Sigmoid colon (tissue), 7 donors: Measurements from ENCODE around the gene PAQR4. TPM values are rescaled to one million over a fixed set of nuclear protein-coding genes. Genes with fewer than 3 reads are reported as not detected.

ENCODE experiments used
- DNase-seq: peaks from one replicate; pipeline ENCODE4 v3.0.0-alpha.2; 2019
- H3K27ac ChIP-seq, 4 donors: fragments of 200-600 bp; sonication (generic); one replicate each; pipeline ENCODE4 v1.5.1; 2016 to 2019; ENCODE audit warnings: mild to moderate bottlenecking in 1 of 4
- H3K27me3 ChIP-seq, 3 donors: fragments of 200-600 bp; sonication (generic); one replicate each; pipeline ENCODE4 v1.5.1; 2019; ENCODE audit warnings: mild to moderate bottlenecking in 1 of 3
- H3K36me3 ChIP-seq, 4 donors: fragments of 200-600 bp; sonication (generic); one replicate each; pipeline ENCODE4 v1.5.1; 2016 to 2019
- H3K4me1 ChIP-seq, 4 donors: fragments of 200-600 bp; sonication (generic); one replicate each; pipeline ENCODE4 v1.5.1; 2017 to 2019
- H3K4me3 ChIP-seq, 4 donors: fragments of 200-600 bp; sonication (generic); one replicate each; pipeline ENCODE4 v1.5.1; 2017 to 2019; ENCODE audit warnings: mild to moderate bottlenecking in 2 of 4, moderate library complexity in 1 of 4
- H3K9me3 ChIP-seq, 4 donors: fragments of 200-600 bp in 3 of 4; sonication (generic) in 3 of 4; one replicate each; pipeline versions ENCODE4 v1.5.1 to v1.6.1; 2013 to 2019
- EP300 ChIP-seq, 4 donors: sonication (generic); formaldehyde crosslinking; IDR thresholded peaks; one replicate each; pipeline ENCODE4 v1.6.1; 2017; ENCODE audit warnings: antibody characterized with exemption in 4 of 4
- POLR2A ChIP-seq, 2 donors: fragments of 450-650 bp; IDR thresholded peaks; one replicate each; pipeline ENCODE4 v1.6.1; 2016; ENCODE audit warnings: antibody characterized with exemption in 2 of 2, mild to moderate bottlenecking in 2 of 2, moderate library complexity in 2 of 2
- POLR2AphosphoS5 ChIP-seq, 4 donors: sonication (generic); formaldehyde crosslinking; IDR thresholded peaks; one replicate each; pipeline ENCODE4 v1.6.1; 2017; ENCODE audit warnings: antibody characterized with exemption in 4 of 4
- WGBS, 2 donors: extraction: QIAGEN DNeasy Blood & Tissue Kit; methylation state at CpG; one replicate each; pipeline ENCODE4 v1.1.7; 2013; 5-methylcytosine and 5-hydroxymethylcytosine counted together
- intact Hi-C: fragments of 100-400 bp; cut with DNase I; formaldehyde crosslinking; loops from one replicate; pipeline ENCODE4 v1.15.1; 2023
- polyA plus RNA-seq, 3 donors: library from polyadenylated mRNA; stranded (reverse); fragments of 200-250 nt; gene quantifications; one replicate each; pipeline ENCODE4 v1.2.3, GENCODE V29; 2013
- total RNA-seq, 4 donors: library from RNA; depleted of rRNA; stranded (reverse); fragments of >200 nt; gene quantifications; one replicate each; pipeline ENCODE4 v1.1.0, GENCODE V29; 2016
- TF ChIP-seq, protein P1 (sequence below), 4 experiments: fragments of 450-650 bp in 3 of 4; fragments of 200-600 bp in 1 of 4; IDR thresholded peaks; one replicate each; pipeline ENCODE4 v1.5.1; 2016 to 2019; ENCODE audit warnings: antibody characterized with exemption in 4 of 4, mild to moderate bottlenecking in 3 of 4, moderate library complexity in 2 of 4
- donor health status: healthy with polysubstance abuse.
- donor health status: Bipolar disorder and iron deficiency.
- donor health status: healthy.

Gene PAQR4
- total and polyA plus RNA-seq, 7 donors = 0.83 to 22.1 (median 3.6) TPM

DNA sequence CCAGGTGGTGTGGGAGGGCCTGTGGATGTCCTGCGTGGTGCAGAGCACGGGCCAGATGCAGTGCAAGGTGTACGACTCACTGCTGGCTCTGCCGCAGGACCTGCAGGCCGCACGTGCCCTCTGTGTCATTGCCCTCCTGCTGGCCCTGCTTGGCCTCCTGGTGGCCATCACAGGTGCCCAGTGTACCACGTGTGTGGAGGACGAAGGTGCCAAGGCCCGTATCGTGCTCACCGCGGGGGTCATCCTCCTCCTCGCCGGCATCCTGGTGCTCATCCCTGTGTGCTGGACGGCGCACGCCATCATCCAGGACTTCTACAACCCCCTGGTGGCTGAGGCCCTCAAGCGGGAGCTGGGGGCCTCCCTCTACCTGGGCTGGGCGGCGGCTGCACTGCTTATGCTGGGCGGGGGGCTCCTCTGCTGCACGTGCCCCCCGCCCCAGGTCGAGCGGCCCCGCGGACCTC is 44.4 kb downstream of the PAQR4 start:
- H3K36me3 ChIP-seq = no peaks in the 10 kb centered on the region
- DNase-seq = no peak
- H3K27ac ChIP-seq = no peak overlapping the region
- H3K4me1 ChIP-seq = peaks cover 0 to 10% (median 8%) of the 10 kb centered on the region in 4 donors
- H3K9me3 ChIP-seq = no peaks in the 10 kb centered on the region
- intact Hi-C loops = no loop called here
- peaks cover 31 to 76% (median 67%) of the 10 kb centered on the region in 3 donors for H3K27me3 ChIP-seq
- no peak overlapping the region for H3K4me3 ChIP-seq
- TF ChIP-seq EP300 (IDR thresholded peaks at IDR 0.05) = no peak
- no peak for TF ChIP-seq POLR2AphosphoS5 (IDR thresholded peaks at IDR 0.05)
- TF ChIP-seq, protein P1, sequence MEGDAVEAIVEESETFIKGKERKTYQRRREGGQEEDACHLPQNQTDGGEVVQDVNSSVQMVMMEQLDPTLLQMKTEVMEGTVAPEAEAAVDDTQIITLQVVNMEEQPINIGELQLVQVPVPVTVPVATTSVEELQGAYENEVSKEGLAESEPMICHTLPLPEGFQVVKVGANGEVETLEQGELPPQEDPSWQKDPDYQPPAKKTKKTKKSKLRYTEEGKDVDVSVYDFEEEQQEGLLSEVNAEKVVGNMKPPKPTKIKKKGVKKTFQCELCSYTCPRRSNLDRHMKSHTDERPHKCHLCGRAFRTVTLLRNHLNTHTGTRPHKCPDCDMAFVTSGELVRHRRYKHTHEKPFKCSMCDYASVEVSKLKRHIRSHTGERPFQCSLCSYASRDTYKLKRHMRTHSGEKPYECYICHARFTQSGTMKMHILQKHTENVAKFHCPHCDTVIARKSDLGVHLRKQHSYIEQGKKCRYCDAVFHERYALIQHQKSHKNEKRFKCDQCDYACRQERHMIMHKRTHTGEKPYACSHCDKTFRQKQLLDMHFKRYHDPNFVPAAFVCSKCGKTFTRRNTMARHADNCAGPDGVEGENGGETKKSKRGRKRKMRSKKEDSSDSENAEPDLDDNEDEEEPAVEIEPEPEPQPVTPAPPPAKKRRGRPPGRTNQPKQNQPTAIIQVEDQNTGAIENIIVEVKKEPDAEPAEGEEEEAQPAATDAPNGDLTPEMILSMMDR (IDR thresholded peaks at IDR 0.05) = no peak
- no peak for TF ChIP-seq POLR2A (IDR thresholded peaks at IDR 0.05)
- WGBS, 2 donors = 77 to 84% methylated on average over 27 of the region's 27 CpGs

DNA sequence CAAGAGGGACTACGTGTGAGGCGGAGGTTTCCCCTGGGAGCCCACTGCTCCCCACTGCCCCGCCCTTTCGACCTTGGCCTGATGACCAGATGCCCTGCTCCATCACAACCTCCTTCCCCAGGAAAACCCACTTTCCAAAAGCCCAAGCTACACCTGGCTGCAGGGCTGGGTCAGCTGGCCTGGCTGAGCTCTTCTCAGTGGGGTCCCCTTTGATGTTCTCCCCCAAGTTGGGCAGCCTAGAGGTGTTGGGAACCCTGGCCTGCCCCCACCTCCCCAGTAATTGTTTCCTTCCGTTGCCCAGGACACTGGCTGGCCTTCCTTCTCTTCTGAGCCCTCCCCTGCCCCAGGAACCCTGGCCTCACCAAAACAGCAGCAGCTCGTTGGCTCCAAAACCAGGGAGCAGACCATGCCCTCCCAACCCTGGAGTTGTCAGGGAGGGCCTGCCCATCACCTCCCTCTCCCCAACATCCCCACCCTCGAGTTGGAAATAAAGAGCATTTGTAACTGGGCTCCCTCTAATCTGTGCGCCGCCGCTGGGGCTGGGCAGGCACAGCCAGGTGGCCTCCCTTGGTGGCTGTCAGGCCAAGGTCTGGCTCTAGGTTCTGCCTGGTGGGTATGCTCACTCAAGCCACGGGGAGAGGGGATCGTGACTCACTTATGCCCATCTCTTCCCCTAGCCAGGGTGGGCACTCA is 45.0 kb downstream of the PAQR4 start:
- Histone ChIP-seq H3K4me1 (peaks cover 0 to 10% (median 8%) of the 10 kb centered on the region in 4 donors), H3K9me3 (no peaks in the 10 kb centered on the region), H3K27me3 (peaks cover 30 to 76% (median 67%) of the 10 kb centered on the region in 3 donors), H3K4me3 (no peak overlapping the region), H3K27ac (no peak overlapping the region), H3K36me3 (no peaks in the 10 kb centered on the region)
- 76 to 78% methylated on average over 12 of the region's 12 CpGs for WGBS, 2 donors
- TF ChIP-seq EP300 (IDR thresholded peaks at IDR 0.05) (no peak), POLR2A (IDR thresholded peaks at IDR 0.05) (no peak), POLR2AphosphoS5 (IDR thresholded peaks at IDR 0.05) (no peak)
- TF ChIP-seq, protein P1 (IDR thresholded peaks at IDR 0.05) = no peak
- DNase-seq = no peak
- intact Hi-C loops = no loop called here

DNA sequence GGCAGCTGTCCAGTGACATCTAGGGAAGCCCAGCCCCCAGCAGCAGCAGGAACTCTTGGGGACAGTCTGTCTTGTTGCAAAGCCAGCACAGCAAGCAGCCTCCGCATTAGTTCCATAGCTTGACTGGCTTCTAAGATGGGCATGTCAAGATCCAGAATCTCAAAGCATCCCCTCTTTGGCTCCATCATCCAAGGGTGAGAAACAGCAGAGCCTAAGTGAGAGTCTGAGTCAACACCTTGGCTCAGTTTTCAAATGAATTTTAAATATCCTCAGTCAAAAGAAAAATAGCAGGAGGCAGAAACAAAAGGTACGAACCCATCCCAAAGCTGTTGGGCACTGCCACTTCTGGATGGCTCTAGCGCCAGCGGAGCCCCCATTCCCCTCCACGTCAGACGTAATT is 45.8 kb downstream of the PAQR4 start:
- no peaks in the 10 kb centered on the region for H3K9me3 ChIP-seq
- DNase-seq = no peak
- TF ChIP-seq, protein P1 (IDR thresholded peaks at IDR 0.05) = no peak
- TF ChIP-seq EP300 (IDR thresholded peaks at IDR 0.05) (no peak), POLR2A (IDR thresholded peaks at IDR 0.05) (no peak), POLR2AphosphoS5 (IDR thresholded peaks at IDR 0.05) (no peak)
- H3K4me1 ChIP-seq = peaks cover 0 to 16% (median 13%) of the 10 kb centered on the region in 4 donors
- no peak overlapping the region for H3K4me3 ChIP-seq
- intact Hi-C loops = no loop called here
- no peaks in the 10 kb centered on the region for H3K36me3 ChIP-seq
- no peak overlapping the region for H3K27ac ChIP-seq
- 93% methylated on average over 6 of the region's 6 CpGs for WGBS, 2 donors
- peaks cover 28 to 71% (median 60%) of the 10 kb centered on the region in 3 donors for H3K27me3 ChIP-seq

- no peak for DNase-seq
- 87 to 92% methylated on average over 13 of the region's 13 CpGs for WGBS, 2 donors
- intact Hi-C loops = no loop called here
Observed at GRCh38 chr16:3015865-3016521, 46.8 kb downstream of the PAQR4 start.

More at GRCh38 chr16:3015865-3016521, 46.8 kb downstream of the PAQR4 start:
- no peak overlapping the region for H3K4me3 ChIP-seq
- TF ChIP-seq POLR2A (IDR thresholded peaks at IDR 0.05) = no peak
- TF ChIP-seq POLR2AphosphoS5 (IDR thresholded peaks at IDR 0.05) = no peak
- TF ChIP-seq, protein P1 (IDR thresholded peaks at IDR 0.05) = no peak
- no peak for TF ChIP-seq EP300 (IDR thresholded peaks at IDR 0.05)
- H3K27ac ChIP-seq = no peak overlapping the region
- no peaks in the 10 kb centered on the region for H3K36me3 ChIP-seq
- H3K4me1 ChIP-seq = peaks cover 0 to 21% (median 18%) of the 10 kb centered on the region in 4 donors
- no peaks in the 10 kb centered on the region for H3K9me3 ChIP-seq
- peaks cover 26 to 62% (median 54%) of the 10 kb centered on the region in 3 donors for H3K27me3 ChIP-seq
